Measurements from ENCODE around the gene TGFBR1.

The TGFBR1 gene

GRCh38 chr9:99076483-99077171 lies 28.3 kb upstream of the TGFBR1 start:
- no peak overlapping the region for H3K27ac ChIP-seq
- TF ChIP-seq CTCF (conservative IDR thresholded peaks at IDR 0.05) (no peak), ZFX (IDR thresholded peaks at IDR 0.05) (no peak)

DNA sequence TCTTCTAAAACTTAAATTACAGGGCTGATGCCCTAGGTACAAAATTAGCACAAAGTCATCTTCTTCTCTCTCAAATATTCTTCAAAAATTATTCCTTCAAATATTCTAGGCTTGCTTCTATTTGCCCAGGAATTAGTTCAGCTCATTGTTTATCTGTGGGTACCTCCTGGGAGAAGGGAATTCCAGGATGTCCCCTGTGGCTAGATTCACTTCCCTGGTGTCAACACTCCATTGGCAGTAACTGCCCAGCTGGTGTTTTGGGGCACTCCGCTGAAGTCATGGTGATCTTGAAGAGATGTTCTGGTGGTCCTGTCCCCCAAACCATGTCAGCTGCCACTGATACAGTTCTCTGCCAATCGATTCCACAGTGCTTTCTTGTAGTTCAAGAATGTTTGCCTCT lies 26.2 kb upstream of the TGFBR1 start:
- no peak for TF ChIP-seq ZFX (IDR thresholded peaks at IDR 0.05)
- TF ChIP-seq CTCF (conservative IDR thresholded peaks at IDR 0.05) = no peak
- H3K27ac ChIP-seq = no peak overlapping the region

DNA sequence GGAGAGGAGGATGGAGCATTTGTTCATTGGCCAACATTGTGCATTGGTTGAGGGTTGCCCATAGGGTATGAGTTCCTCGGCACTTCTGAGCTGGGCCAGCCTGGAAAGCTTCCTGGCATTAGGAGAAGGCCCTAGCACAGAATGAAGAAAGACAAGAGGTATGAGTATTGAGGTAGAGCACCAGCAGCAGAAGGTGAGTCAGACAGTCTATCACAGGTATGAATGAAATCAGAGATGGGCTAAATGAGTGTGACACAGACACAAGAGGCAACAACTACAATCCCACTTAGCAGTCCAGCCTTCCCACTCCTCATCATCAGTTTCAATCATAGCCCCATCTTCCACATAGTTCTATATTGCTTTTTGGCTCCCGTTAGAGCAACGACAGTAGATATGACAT lies 25.4 kb upstream of the TGFBR1 start:
- H3K27ac ChIP-seq = no peak overlapping the region
- no peak for TF ChIP-seq CTCF (conservative IDR thresholded peaks at IDR 0.05)
- TF ChIP-seq ZFX (IDR thresholded peaks at IDR 0.05) = no peak

- TF ChIP-seq ZFX (IDR thresholded peaks at IDR 0.05) (no peak), CTCF (conservative IDR thresholded peaks at IDR 0.05) (no peak)
Observed at GRCh38 chr9:99083051-99083450, 21.9 kb upstream of the TGFBR1 start.

GRCh38 chr9:99085949-99086948 lies 18.7 kb upstream of the TGFBR1 start:
- TF ChIP-seq CTCF (conservative IDR thresholded peaks at IDR 0.05) (no peak), ZFX (IDR thresholded peaks at IDR 0.05) (no peak)
- H3K27ac ChIP-seq = no peak overlapping the region

More at GRCh38 chr9:99083051-99083450, 21.9 kb upstream of the TGFBR1 start:
- no peak overlapping the region for H3K27ac ChIP-seq

DNA sequence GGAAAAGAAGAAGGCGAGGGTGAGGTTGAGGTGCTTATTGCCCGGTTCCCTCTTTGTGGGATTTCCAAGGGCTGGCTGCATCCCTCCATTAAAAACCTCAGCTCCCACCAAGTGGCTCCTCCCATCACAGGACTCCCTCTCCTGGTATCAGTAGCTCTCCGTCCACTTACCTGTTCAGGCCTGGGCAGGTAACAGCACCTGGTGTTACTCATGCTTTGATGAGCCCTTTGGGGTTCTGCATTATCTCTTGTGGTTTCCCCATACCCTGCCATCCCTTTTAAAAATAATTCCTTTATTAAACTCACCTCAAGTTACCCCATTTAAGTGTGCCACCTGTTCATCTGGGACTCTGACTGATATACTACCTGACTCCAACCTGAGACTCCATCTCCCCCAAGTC lies 17.5 kb upstream of the TGFBR1 start:
- TF ChIP-seq CTCF (conservative IDR thresholded peaks at IDR 0.05) = no peak
- TF ChIP-seq ZFX (IDR thresholded peaks at IDR 0.05) = no peak
- no peak overlapping the region for H3K27ac ChIP-seq
